GM21360 (cell line): ENCODE measurements around the gene DPYSL5.

Source experiments
- ATAC-seq: cut with Tn5 transposase; IDR thresholded peaks from one replicate; pipeline ENCODE4 v1.9.1; 2021; ENCODE audit warnings: mild to moderate bottlenecking, moderate library complexity; ENCODE audit not compliant: unreplicated experiment

DPYSL5 gene

GRCh38 chr2:26924731-26925099 lies 76.8 kb downstream of the DPYSL5 start:
- ATAC-seq = no peak

DNA sequence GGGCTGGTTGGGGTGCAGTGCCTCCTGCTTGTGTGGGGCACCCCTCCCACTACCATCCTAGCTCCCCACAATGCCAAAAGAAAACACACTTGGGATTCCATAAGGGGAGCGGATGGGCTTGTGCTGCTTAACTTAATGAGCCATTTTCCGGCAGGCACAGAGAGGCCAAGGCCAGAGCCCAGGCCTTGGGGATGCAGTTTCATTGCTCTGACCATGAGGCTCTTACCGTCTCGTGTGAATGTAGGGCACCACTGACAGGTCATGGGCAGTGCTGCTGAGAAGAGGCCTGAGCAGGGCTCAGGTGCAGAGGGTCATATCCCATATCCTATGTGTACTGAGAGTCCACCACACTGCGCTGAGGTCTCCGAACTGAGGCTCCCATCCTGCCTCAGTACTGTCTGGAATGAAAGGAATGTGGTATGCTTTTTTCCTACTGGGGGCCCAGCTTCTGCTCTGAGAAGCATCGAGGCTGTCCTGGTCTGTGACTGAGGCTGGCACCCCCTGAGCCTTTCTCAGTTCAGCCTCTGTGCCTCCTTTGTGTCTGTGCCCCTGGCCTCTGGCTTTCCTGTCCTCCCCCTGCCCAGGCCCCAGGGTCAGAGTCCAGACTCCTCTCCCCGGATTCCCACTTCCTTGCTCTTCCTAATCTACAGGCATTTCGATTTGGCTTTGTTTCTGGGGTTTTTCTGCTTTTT lies 77.3 kb downstream of the DPYSL5 start:
- ATAC-seq = no peak

DNA sequence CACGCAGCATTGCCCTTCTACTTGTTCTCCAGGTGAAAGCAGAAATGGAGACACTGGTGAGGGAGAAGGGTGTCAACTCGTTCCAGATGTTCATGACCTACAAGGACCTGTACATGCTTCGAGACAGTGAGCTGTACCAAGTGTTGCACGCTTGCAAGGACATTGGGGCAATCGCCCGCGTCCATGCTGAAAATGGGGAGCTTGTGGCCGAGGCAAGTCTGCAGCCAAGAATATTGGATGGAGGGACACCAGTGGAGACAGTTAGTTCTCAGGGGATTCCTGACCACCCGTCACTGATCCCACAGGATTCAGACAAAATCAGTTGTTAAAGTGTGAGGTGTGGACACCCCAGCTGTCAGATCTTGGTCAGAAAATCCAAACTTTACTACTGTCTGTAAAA lies 79.3 kb downstream of the DPYSL5 start:
- no peak for ATAC-seq

DNA sequence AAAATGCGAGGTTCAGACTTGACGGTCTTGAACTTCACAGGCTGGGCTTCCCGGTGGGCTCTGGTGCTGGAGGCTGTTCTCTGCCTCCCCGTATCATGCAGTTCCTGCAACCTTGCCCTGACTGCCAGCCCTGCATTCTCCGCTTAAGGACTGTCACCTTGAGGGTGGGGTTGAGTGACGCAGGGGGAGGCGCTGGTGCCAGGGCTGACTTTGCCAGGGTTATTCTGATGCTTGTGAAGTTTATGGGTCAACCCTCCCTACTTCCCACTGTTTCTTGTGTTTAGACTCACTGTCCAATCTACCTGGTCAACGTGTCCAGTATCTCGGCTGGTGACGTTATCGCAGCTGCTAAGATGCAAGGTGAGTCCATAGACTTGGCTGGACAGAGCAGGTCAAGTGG lies 85.0 kb downstream of the DPYSL5 start:
- no peak for ATAC-seq

GRCh38 chr2:26933431-26934334 lies 85.8 kb downstream of the DPYSL5 start:
- no peak for ATAC-seq

GRCh38 chr2:26934335-26934724 lies 86.4 kb downstream of the DPYSL5 start:
- no peak for ATAC-seq

DNA sequence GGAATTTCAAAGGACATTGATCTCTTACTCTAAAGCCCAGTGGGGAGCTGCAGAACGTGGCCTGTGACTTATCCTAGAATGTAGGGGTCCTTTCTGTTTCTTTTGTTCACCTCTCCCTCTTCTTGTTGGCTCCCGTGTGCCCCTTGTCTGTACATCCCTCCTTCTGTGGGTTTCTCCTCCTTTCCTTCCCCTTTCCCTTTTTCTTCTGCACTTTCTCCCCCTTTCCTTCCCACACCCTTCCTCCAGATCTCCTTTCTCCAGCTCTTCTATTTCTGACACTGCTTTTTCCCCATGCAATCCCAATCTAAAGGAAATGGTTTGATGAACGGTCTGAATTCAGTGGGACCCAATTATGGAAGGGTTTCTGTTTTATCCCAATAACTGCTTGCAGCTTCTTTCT lies 87.1 kb downstream of the DPYSL5 start:
- no peak for ATAC-seq

GRCh38 chr2:26936855-26937254 lies 88.9 kb downstream of the DPYSL5 start:
- no peak for ATAC-seq

DNA sequence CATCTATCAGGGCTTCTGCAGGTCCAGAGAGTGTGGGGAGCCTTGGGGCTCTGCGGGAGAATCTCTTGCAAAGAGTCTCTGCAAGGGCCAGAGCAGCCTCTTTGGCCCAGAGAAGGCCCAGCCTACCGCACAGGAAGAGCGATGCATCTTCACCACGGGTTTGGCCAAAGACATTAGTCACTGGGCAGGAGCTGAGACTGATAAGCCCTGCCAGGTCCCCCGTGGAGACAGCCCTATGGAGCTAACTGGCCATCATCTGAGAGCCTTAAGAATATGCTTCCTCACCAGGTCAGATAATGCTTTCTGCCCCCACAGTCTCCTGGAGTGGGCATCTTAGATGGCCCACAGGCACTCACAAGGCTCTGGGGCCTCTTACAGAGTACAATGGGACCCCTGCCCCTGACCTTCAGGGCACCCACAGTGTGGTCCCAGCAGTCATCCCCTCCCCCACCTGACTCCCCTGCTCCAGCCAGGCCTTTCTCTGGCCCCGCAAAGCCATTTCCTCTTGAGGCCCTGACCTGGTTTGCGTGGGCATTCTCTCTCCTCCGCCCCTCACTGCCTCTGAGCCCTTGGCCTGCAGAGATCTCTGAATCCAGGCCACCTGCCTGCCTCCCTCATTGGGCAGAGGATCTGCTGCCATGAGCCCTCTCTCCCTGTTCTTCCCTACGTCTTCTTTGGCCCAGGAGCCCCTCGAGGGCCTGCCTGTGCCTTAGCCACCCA lies 90.6 kb downstream of the DPYSL5 start:
- no peak for ATAC-seq

DNA sequence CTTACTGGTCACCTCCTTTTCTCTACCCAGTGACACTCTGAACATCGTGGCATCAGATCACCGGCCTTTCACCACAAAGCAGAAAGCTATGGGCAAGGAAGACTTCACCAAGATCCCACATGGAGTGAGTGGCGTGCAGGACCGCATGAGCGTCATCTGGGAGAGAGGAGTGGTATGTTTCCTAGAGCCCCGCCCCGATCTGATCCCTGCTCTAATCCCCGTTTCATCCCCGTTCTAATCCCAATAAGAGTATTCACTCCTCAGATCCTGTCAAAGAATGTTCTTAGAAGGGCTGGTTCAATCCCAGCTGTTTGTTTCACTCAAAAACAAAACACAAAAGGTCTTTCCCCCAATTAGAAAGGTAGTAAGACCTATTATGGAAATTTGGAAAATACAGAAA lies 92.1 kb downstream of the DPYSL5 start:
- ATAC-seq = no peak

GRCh38 chr2:26941486-26941885 lies 93.6 kb downstream of the DPYSL5 start:
- no peak for ATAC-seq

DNA sequence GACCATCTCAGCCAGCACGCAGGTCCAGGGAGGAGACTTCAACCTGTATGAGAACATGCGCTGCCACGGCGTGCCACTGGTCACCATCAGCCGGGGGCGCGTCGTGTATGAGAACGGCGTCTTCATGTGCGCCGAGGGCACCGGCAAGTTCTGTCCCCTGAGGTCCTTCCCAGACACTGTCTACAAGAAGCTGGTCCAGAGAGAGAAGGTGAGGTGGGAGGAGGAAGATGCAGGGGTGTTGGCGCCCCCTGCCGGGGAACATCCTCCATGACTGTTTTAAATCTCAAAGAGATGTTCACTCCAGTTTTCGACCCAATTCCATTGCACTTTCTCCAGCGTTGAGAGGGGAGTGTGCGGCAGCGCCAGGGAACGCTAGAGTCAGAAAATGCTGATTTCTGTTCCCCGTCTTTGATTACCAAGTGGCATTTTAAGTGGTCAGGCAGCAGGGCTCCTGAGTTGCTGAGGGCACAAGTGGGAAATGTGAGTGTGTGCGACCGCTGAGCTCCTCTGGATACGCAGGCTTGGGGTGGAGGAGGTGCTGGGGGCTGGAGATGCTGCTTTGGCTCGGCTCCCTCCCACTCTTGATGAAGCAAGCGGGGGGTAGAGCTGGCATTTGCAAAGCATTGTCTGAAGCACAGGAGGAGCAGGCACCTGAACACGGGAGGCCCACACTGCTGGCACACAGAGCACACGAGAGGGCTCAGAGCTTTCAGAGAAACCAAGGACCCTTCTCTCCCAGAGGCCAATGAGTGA lies 94.8 kb downstream of the DPYSL5 start:
- ATAC-seq = no peak

- no peak for ATAC-seq
Measured at GRCh38 chr2:26945991-26946750, 98.2 kb downstream of the DPYSL5 start.

GRCh38 chr2:26946841-26947784 lies 99.2 kb downstream of the DPYSL5 start:
- no peak for ATAC-seq

GRCh38 chr2:26948800-26949199 lies 100.9 kb downstream of the DPYSL5 start:
- no peak for ATAC-seq

GRCh38 chr2:26950246-26950645 lies 102.3 kb downstream of the DPYSL5 start:
- no peak for ATAC-seq

- no peak for ATAC-seq
Measured at GRCh38 chr2:26951236-26951635, 103.3 kb downstream of the DPYSL5 start.

GRCh38 chr2:26952374-26952773 lies 104.4 kb downstream of the DPYSL5 start:
- no peak for ATAC-seq

- no peak for ATAC-seq
Measured at GRCh38 chr2:26954135-26954534, 106.2 kb downstream of the DPYSL5 start.
